SJSA1 (cell line): ENCODE results near the gene TBC1D22A. TPM values are rescaled to one million over a fixed set of nuclear protein-coding genes. Genes with fewer than 3 reads are reported as not detected.

Experiments used
- DNase-seq, 2 experiments: peaks; one replicate each; pipeline ENCODE4 v3.0.0-alpha.2; 2015 to 2020; ENCODE audit warnings: low spot score in 2 of 2, low read depth in 1 of 2
- H3K27ac ChIP-seq: fragments of 250-450 bp; sonication (Bioruptor Pico); 2 replicates; pipeline ENCODE4 v1.5.1; 2020; ENCODE audit warnings: mild to moderate bottlenecking, moderate library complexity
- H3K27me3 ChIP-seq: fragments of 250-450 bp; sonication (Bioruptor Pico); replicated peaks from 2 replicates; pipeline ENCODE4 v1.5.1; 2020; ENCODE audit warnings: mild to moderate bottlenecking, moderate library complexity
- H3K36me3 ChIP-seq: fragments of 250-450 bp; sonication (Bioruptor Pico); 2 replicates; pipeline ENCODE4 v1.5.1; 2020; ENCODE audit warnings: mild to moderate bottlenecking
- H3K4me1 ChIP-seq: fragments of 250-450 bp; sonication (Bioruptor Pico); replicated peaks from 2 replicates; pipeline ENCODE4 v1.6.1; 2021; ENCODE audit warnings: mild to moderate bottlenecking
- H3K4me3 ChIP-seq: fragments of 250-450 bp; sonication (Bioruptor Pico); 2 replicates; pipeline ENCODE4 v1.5.1; 2020; ENCODE audit warnings: mild to moderate bottlenecking
- H3K9me3 ChIP-seq: fragments of 250-450 bp; sonication (Bioruptor Pico); replicated peaks from 2 replicates; pipeline ENCODE4 v1.5.1; 2020; ENCODE audit warnings: mild to moderate bottlenecking
- total RNA-seq: library from RNA; depleted of rRNA; stranded (reverse); fragments of >200 nt; shearing (Covaris generic); gene quantifications from 2 replicates; pipeline ENCODE4 v1.2.3, GENCODE V29; 2014

Gene TBC1D22A
- total RNA-seq, 1 experiment from 2014 or later = 10.5 TPM

- peaks cover 12% of the 10 kb centered on the region for H3K4me1 ChIP-seq
- H3K36me3 ChIP-seq = peaks cover 51% of the 10 kb centered on the region
- H3K27ac ChIP-seq = no peak overlapping the region
- H3K9me3 ChIP-seq = no peaks in the 10 kb centered on the region
- DNase-seq = peak in 1 of 2 experiments; percentile 31
- H3K4me3 ChIP-seq = no peak overlapping the region
- H3K27me3 ChIP-seq = no peaks in the 10 kb centered on the region
These were observed 37.8 kb downstream of the TBC1D22A start for GRCh38 chr22:46800102-46800857.

DNA sequence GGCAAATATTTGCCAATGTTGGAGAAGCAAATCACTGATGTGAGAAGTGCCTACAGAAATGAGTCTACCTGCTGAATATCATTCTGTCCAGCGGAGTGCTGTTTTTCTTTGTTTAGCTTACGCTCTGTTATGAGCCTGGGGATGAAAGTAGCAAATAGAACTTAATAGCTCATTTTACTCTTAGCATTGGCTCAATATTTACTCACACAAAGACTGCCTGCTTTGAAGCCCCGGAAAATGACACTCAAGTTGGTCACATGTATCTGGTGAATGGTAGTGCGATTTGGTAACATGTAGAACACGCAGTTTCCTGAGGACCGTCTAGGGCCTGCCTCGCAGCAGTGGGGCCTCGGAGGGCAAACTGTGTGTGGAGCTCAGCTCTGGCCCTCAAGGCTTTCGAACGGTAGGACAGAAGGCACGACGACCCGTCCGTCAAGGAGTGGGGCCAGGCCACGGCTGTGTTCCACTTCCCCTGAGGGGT is 38.9 kb downstream of the TBC1D22A start:
- Histone ChIP-seq H3K4me3 (no peak overlapping the region), H3K9me3 (no peaks in the 10 kb centered on the region), H3K36me3 (peaks cover 50% of the 10 kb centered on the region)

GRCh38 chr22:46801826-46802607 is 39.6 kb downstream of the TBC1D22A start:
- DNase-seq = no peak

More for the DNA sequence above, 38.9 kb downstream of the TBC1D22A start:
- DNase-seq = no peak
- no peaks in the 10 kb centered on the region for H3K27me3 ChIP-seq
- peaks cover 12% of the 10 kb centered on the region for H3K4me1 ChIP-seq
- H3K27ac ChIP-seq = no peak overlapping the region

DNA sequence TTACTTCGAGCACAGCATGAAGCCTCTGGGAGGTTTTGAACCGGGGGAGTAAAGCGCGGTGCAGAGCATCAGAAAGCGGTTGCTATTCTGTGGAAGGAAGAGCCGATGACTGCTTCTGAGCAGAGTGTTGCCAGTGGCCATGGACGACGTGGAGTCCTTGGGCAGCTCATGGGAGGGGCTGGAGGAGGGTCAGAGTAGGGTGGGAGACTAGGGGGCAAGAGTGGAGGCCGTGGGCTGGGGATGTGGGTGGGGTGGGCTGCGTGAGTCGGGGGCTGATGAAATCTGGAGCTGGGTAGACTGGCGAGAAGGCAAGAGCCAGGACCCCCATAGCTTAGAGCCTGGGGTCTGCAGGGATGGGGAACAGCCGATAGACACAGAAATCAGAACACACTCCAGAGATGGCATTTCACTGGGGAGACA is 40.2 kb downstream of the TBC1D22A start:
- DNase-seq = no peak

More at GRCh38 chr22:46801826-46802607, 39.6 kb downstream of the TBC1D22A start:
- H3K4me3 ChIP-seq = no peak overlapping the region
- H3K9me3 ChIP-seq = no peaks in the 10 kb centered on the region
- H3K27me3 ChIP-seq = no peaks in the 10 kb centered on the region
- H3K4me1 ChIP-seq = peaks cover 12% of the 10 kb centered on the region
- no peak overlapping the region for H3K27ac ChIP-seq
- H3K36me3 ChIP-seq = peaks cover 54% of the 10 kb centered on the region

DNA sequence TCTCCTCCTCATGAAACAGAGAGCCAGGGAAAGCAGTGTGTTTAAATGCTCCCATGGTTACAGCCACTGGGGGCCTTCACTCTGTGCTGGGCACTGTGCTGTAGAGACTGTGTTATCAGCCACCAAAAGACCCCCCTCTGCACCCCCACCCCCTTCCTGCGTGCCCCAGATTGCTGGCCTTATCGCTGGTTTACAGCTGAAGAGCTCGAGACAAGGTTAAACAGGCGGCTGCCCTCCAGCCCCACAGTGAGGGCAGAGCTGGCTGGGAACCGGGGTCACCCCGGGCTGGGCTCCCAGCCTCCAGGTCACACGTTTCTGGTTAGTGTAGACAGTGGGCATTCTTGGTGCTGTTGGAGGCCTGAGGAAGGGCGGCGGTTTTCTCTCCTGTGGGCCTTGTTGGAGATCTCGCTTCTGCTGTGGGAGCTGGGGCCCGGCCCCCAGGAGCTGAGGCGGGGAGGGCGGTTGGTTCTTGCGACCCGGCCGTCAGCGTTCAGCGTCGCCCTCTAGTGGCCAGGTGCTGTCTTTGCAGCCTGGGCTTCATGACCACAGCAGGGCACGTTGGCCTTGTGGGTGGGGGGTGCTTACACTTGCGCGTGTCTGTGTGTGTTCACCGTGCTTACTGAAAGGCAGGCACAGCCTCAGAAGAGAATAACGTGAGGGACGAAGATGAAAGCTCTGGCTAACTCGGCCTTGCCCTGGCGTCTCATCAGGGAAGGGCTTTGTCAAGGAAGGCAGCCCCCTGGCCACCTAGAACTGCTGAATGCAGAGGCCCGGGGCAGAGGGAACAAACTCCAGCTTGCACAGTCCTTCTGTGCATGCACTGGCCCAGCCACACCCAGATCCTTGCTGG is 40.8 kb downstream of the TBC1D22A start:
- DNase-seq = peak in 1 of 2 experiments; percentile 23
- H3K9me3 ChIP-seq = no peaks in the 10 kb centered on the region
- H3K4me3 ChIP-seq = no peak overlapping the region
- H3K27me3 ChIP-seq = no peaks in the 10 kb centered on the region
- peaks cover 48% of the 10 kb centered on the region for H3K36me3 ChIP-seq
- H3K27ac ChIP-seq = no peak overlapping the region
- peaks cover 12% of the 10 kb centered on the region for H3K4me1 ChIP-seq

More for the DNA sequence above, 40.2 kb downstream of the TBC1D22A start:
- H3K9me3 ChIP-seq = no peaks in the 10 kb centered on the region
- H3K27me3 ChIP-seq = no peaks in the 10 kb centered on the region
- no peak overlapping the region for H3K27ac ChIP-seq
- no peak overlapping the region for H3K4me3 ChIP-seq
- peaks cover 54% of the 10 kb centered on the region for H3K36me3 ChIP-seq
- peaks cover 12% of the 10 kb centered on the region for H3K4me1 ChIP-seq

GRCh38 chr22:46803936-46804335 is 41.5 kb downstream of the TBC1D22A start:
- Histone ChIP-seq H3K4me1 (peaks cover 6% of the 10 kb centered on the region), H3K4me3 (no peak overlapping the region), H3K9me3 (no peaks in the 10 kb centered on the region), H3K27ac (no peak overlapping the region), H3K36me3 (peaks cover 48% of the 10 kb centered on the region), H3K27me3 (no peaks in the 10 kb centered on the region)
- DNase-seq = no peak

DNA sequence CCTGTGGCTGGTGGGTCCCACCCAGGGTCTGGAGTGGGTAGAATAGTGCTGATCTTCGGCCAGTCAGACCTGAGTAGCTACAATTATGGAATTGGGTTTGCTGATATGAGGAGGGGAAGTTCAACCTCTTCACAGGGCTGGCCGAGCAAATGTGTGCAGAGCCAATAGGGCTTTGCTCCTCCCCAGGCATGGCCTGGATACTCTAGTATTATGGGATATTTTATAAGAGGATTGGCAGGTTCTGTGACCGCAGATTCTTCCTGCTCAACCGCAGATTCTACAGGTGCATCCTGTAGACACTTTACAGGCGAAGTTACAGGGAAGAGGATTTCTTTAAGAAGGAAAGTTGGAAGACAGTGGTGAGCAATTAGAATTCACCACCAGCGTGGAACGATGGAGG is 44.3 kb downstream of the TBC1D22A start:
- Histone ChIP-seq H3K27ac (no peak overlapping the region), H3K9me3 (no peaks in the 10 kb centered on the region), H3K36me3 (peaks cover 29% of the 10 kb centered on the region), H3K27me3 (no peaks in the 10 kb centered on the region), H3K4me1 (0 out of 2 replicates have a peak, but pooled peaks cover 3% of the 10 kb centered on the region), H3K4me3 (no peak overlapping the region)
- DNase-seq = no peak

DNA sequence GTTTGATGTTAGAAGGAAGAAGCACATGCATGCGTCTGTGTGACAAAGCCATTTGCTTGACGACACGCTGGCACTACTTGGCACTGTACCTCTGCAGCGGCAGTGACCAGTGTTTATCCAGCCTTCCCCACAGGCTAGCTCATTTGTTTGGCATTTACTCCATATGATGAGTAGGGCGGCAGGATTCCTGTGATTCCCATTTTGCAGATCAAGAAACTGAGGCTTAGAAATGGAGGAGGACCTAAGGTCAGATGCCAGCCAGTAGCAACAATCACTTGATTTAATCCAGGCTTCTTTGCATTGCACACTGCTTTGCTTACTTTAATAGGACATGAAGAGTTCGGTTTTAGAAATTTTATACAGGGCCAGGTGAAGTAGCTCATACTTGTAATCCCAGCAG is 45.0 kb downstream of the TBC1D22A start:
- no peak for DNase-seq
- Histone ChIP-seq H3K27me3 (no peaks in the 10 kb centered on the region), H3K4me1 (0 out of 2 replicates have a peak, but pooled peaks cover 3% of the 10 kb centered on the region), H3K4me3 (no peak overlapping the region), H3K36me3 (peaks cover 29% of the 10 kb centered on the region), H3K9me3 (no peaks in the 10 kb centered on the region), H3K27ac (no peak overlapping the region)

DNA sequence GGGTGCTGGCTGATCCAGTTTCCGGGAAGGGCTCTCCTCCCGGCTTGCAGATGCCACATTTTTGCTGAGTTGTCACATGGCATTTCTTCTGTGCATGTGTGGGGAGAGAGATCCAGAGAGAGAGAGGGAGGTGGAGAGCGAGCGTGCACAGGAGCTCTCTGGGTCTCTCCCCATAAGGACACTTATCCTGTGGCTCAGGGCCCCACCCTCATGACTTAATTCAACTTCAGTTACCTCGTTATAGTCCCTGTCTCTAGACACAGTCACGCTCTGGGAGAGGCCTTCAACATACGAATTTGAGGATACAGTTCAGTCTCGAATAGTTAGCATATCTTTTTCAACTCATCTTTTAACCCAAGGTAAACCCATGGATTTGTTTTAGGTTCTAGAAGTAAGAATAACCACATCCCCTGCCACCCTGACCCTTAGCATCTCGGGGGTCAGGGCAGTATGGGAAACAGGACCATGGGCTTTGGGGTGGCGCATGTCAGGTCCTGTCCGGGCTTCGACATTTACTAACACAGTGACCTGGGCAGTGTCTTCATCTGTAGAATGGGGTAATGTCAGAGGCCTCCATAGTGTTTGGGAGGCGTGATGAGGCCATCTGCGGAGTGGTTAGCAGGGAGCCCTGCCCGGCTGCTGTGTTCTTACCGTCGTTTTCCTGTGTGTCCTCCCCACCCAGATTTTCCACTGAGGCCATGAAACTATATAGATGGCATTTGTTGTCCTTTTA is 46.9 kb downstream of the TBC1D22A start:
- Histone ChIP-seq H3K36me3 (peaks cover 24% of the 10 kb centered on the region), H3K27ac (no peak overlapping the region), H3K27me3 (no peaks in the 10 kb centered on the region), H3K4me3 (no peak overlapping the region), H3K9me3 (no peaks in the 10 kb centered on the region), H3K4me1 (peaks cover 6% of the 10 kb centered on the region)
- DNase-seq = no peak

GRCh38 chr22:46810856-46811786 is 48.7 kb downstream of the TBC1D22A start:
- H3K27me3 ChIP-seq = no peaks in the 10 kb centered on the region
- no peak overlapping the region for H3K4me3 ChIP-seq
- H3K9me3 ChIP-seq = no peaks in the 10 kb centered on the region
- H3K4me1 ChIP-seq = peaks cover 16% of the 10 kb centered on the region
- no peak for DNase-seq
- H3K36me3 ChIP-seq = peaks cover 15% of the 10 kb centered on the region; the same call in 1 of the 2 replicates
- H3K27ac ChIP-seq = no peak overlapping the region

DNA sequence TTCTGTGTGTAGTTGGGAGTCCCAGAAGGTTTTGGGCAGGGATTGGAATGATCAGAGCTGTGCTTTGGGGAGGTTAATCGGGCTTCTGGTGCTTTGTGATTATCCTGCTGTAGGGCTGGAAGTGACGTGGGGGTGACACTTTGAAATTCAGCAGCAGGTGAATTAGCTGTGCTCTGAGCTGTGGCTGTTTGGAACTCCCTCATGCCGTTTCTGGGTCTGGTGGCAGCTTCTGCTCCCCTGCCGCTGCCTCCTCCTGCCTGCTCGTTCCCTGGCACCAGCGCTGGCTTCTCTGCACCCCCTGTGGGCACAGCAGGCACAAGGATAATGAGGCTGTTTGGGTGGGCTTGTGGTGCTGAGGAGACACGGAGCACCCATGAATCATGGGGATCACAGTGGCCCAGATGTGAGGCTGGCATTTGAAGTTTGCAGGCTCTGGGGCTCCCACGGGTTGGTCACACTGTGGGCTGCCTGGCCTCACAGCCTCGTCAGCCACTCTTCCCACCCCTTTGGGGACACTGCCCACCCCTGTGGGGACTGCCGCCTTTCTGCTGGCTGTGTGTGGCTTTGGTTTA is 49.7 kb downstream of the TBC1D22A start:
- Histone ChIP-seq H3K9me3 (no peaks in the 10 kb centered on the region), H3K4me3 (no peak overlapping the region), H3K27ac (no peak overlapping the region), H3K27me3 (no peaks in the 10 kb centered on the region), H3K36me3 (peaks cover 10% of the 10 kb centered on the region; the same call in 1 of the 2 replicates), H3K4me1 (peaks cover 24% of the 10 kb centered on the region)
- no peak for DNase-seq

DNA sequence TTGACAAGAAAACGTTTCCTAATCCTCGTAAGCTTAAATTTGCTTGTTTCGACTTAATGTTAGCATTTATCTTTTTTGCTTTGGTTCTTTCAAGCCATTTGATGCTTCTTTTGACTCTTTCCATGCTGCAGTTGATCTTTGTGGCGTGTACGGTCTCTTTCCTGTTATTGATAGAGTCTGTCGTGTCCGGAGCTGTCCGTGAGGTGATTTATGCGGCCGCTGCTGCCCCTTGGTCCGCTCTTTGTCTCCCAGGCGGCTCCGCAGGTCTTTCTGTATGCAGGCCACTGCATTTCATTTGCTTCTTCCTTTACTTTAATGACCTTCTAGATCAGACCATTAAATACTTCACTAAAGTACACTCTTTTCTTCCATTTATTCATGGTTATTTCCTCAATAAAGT is 50.3 kb downstream of the TBC1D22A start:
- Histone ChIP-seq H3K27me3 (no peaks in the 10 kb centered on the region), H3K36me3 (0 out of 2 replicates have a peak, but pooled peaks cover 6% of the 10 kb centered on the region), H3K9me3 (no peaks in the 10 kb centered on the region), H3K27ac (no peak overlapping the region), H3K4me3 (no peak overlapping the region), H3K4me1 (peaks cover 24% of the 10 kb centered on the region)
- DNase-seq = no peak
